ENCODE data around the gene PEA15. TPM values are rescaled to one million over a fixed set of nuclear protein-coding genes. Genes with fewer than 3 reads are reported as not detected.

The PEA15 gene
- total and polyA plus RNA-seq, 2 donors (not counting 3 experiments of a cell fraction or from before 2014, with no cell fraction given) = 250 to 304 TPM

- no peaks in the 10 kb centered on the region for H3K9me1 ChIP-seq (replicated peaks; ENCODE audit: control insufficient read depth, extremely low read depth, insufficient read depth, low read length)
- H3K4me1 ChIP-seq (ENCODE audit: control insufficient read depth, extremely low read depth, insufficient read depth, low read length) = no peaks in the 10 kb centered on the region
- BruUV-seq (replicated peaks) = no TSS peak
- no peaks in the 10 kb centered on the region for H3K36me3 ChIP-seq (ENCODE audit: control insufficient read depth in 2 of 2, extremely low read depth in 1 of 2, insufficient read depth in 2 of 2, low read length in 2 of 2)
- H3K27me3 ChIP-seq (ENCODE audit: control insufficient read depth in 2 of 2, insufficient read depth in 2 of 2, low read length in 2 of 2) = peaks cover 8 to 11% of the 10 kb centered on the region in 2 experiments
- ChIA-PET CTCF (interaction anchor here (1.0 to 2.9 kb wide), 10 partner anchors 9 to 215 kb away, joined by 3 to 35 read pairs (median 4); partner anchors contain the start of genes CASQ1 and PEX19), POLR2A (no interaction called here)
- H3K4me2 ChIP-seq (ENCODE audit: insufficient read depth, low read length) = no peak overlapping the region
- no peak overlapping the region for H2AFZ ChIP-seq (ENCODE audit: low read depth, low read length)
- peak; percentile 21 for FAIRE-seq
- dilution Hi-C loops (cut with MboI; ENCODE audit: extremely low pct_ligation_motif_present, low sequenced_read_pairs) = no loop called here
- no peak overlapping the region for H3K9ac ChIP-seq (replicated peaks; ENCODE audit: extremely low read depth, insufficient read depth, low read length)
- no peaks in the 10 kb centered on the region for H4K20me1 ChIP-seq (replicated peaks; ENCODE audit: control insufficient read depth, extremely low read depth, insufficient read depth, low read length)
- H3K79me2 ChIP-seq (ENCODE audit: control insufficient read depth, insufficient read depth, low read length) = no peaks in the 10 kb centered on the region
- H3K27ac ChIP-seq (ENCODE audit: insufficient read depth, low read depth, low read length) = no peak overlapping the region
- intact Hi-C loops (cut with micrococcal nuclease) = loop anchor here (1.0 kb wide), 1 partner anchor 27 kb away; no protein-coding TSS in a partner anchor
- peak; percentile 34 for DNase-seq (ENCODE audit: low read depth, low spot score)
- H3K4me3 ChIP-seq (replicated peaks in 1 of 3; ENCODE audit: insufficient read depth in 1 of 3, low read depth in 1 of 3, low read length in 3 of 3) = no peak overlapping the region
- TF ChIP-seq JUN (IDR thresholded peaks at IDR 0.05; ENCODE audit: borderline replicate concordance, insufficient read depth, insufficient read length, low read depth) (no peak), MAX (IDR thresholded peaks at IDR 0.05; ENCODE audit: insufficient read depth, insufficient read length) (no peak), CTCF (IDR thresholded peaks at IDR 0.05; ENCODE audit: extremely low read depth in 1 of 2, insufficient read depth in 1 of 2, low read depth in 1 of 2, low read length in 2 of 2) (peak; percentile 20 to 68), FOS (IDR thresholded peaks at IDR 0.05; ENCODE audit: borderline replicate concordance, insufficient read depth, low read length) (no peak), EZH2 (IDR thresholded peaks at IDR 0.05; ENCODE audit: borderline replicate concordance, low read depth, low read length, severe bottlenecking) (no peak), MYC (IDR thresholded peaks at IDR 0.05; ENCODE audit: low read depth, low read length) (no peak), POLR2A (IDR thresholded peaks at IDR 0.05; ENCODE audit: low read depth, low read length) (no peak), POLR2AphosphoS5 (IDR thresholded peaks at IDR 0.05; ENCODE audit: insufficient read depth, low read depth, low read length) (no peak), GATA2 (IDR thresholded peaks at IDR 0.05; ENCODE audit: insufficient read depth, insufficient read length, low read depth, low read length) (no peak)
- H3K9me3 ChIP-seq (replicated peaks; ENCODE audit: control insufficient read depth, insufficient read depth, low read length) = no peaks in the 10 kb centered on the region
Measured at GRCh38 chr1:160161965-160162705, 43.0 kb upstream of the PEA15 start.

All from endothelial cell of umbilical vein (primary cell).